Right renal cortex interstitium (tissue), 3 donors: Measurements from ENCODE around the gene MTG1. TPM values are rescaled to one million over a fixed set of nuclear protein-coding genes. Genes with fewer than 3 reads are reported as not detected.

ENCODE experiments used
- DNase-seq, 3 donors: peaks; one replicate each; pipeline ENCODE4 v3.0.0-alpha.2; 2013; ENCODE audit warnings: low read depth in 3 of 3, low spot score in 2 of 3
- polyA plus RNA-seq, 3 donors: library from polyadenylated mRNA; unstranded; fragments of 120-200 nt; gene quantifications; one replicate each; pipeline ENCODE4 v1.2.1, GENCODE V29; 2013; ENCODE audit not compliant: insufficient read length in 3 of 3

The MTG1 gene
- polyA plus RNA-seq, 3 donors: 63.4 to 66.6 (median 65.1) TPM

DNA sequence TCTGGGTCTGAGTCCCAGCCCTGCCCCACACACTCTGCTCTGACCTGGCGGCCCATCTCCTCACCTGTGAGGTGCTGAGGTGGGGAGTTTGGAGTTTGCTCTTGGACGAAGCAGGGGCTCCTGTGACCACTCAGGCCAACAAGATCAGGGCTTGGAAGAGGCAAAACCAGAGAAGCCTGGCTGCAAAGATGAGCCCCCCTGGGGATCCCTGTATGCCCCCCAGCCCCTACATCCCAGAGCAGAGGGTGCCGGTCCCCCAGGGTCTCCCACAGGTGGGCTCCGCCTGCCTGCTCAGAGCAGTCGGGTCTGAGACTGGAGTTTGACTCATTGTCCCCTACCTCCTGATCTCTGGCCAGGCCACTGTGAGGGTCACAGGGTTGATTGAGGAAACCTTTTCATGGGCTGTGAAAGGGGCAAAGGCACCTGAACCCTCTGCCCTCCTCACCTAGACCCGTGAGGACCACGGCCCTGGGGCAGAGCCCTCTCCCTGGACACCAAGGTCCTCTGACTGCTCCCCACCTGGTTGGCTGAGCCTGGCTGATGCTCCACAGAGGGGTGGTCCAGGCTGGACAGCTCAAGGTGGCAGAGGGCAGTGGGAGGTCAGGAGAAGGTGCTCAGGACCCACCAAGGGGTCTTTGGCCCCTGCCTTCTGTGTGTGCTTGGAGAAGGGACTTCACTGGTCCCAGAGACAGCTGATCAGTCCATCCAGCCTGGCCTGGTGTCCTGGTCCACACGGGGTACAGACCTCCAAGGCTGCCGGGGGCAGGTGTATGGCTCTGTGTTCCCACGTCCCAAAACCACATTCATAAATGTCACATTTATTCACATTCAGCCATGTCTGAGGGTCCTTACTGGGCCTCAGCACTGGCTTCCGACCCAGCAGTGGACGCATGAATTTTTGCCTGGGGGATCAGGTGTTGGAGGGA is 50.6 kb downstream of the MTG1 start:
- no peak for DNase-seq

DNA sequence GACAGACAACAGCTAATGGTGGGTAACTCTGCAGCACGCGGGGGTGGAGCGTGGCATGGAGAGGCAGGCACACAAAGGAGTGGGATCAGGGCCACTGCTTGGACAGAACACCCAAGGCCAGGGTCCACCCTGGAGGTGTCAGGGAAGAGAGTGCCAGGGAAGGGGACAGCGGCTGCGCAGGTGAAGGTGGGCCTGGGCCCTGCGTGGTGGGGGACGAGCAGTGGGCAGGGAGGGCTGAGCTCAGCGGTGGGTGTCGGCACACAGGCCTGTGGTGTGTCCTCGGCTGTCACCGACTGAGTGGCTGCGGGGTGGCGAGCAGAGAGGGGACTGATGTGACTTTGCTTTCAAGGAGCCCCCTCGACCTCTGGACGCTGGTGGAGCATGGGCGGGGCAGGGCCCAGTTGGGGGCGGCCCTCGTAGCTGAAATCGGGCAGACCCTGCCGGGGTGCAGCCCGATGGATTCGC is 51.3 kb downstream of the MTG1 start:
- DNase-seq: no peak

- DNase-seq: no peak
Observed at GRCh38 chr10:133445751-133446708, 52.1 kb downstream of the MTG1 start.

DNA sequence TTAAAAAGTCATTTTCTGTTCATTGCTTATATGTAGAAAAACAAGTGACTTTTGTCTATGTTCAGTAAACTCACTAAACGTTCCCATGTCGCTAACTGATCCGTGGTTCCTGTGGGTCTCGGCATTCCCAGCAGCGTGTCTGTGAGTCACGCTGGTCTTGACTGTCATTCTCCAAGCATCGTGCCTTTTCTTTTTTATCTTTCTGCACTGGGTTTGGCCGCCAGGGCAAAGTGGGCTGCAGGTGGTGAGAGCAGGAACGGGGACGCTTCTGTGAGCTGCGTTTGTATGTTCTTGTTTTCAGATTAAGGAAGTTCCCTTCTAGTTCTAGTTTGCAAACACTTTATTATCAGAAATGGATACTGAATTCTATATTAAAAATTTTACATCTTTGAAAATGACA is 53.0 kb downstream of the MTG1 start:
- DNase-seq: no peak

DNA sequence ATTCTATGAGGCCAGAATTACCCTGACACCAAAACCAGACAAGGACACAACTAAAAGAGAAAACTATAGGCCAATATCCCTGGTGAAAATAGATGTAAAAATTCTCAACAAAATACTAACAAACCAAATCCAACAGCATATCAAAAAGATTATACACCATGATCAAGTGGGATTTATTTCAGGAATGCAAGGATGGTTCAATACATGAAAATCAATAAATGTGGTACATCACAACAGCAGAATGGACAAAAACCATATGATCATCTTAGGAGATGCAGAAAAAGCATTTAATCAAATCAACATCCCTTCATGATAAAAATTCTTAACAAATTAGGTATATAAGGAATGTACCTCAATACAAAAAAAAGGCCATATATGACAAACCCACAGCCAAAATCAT is 54.2 kb downstream of the MTG1 start:
- no peak for DNase-seq

- DNase-seq: no peak
Observed at GRCh38 chr10:133451346-133451745, 57.4 kb downstream of the MTG1 start.

- DNase-seq: no peak
Observed at GRCh38 chr10:133452453-133452852, 58.5 kb downstream of the MTG1 start.

DNA sequence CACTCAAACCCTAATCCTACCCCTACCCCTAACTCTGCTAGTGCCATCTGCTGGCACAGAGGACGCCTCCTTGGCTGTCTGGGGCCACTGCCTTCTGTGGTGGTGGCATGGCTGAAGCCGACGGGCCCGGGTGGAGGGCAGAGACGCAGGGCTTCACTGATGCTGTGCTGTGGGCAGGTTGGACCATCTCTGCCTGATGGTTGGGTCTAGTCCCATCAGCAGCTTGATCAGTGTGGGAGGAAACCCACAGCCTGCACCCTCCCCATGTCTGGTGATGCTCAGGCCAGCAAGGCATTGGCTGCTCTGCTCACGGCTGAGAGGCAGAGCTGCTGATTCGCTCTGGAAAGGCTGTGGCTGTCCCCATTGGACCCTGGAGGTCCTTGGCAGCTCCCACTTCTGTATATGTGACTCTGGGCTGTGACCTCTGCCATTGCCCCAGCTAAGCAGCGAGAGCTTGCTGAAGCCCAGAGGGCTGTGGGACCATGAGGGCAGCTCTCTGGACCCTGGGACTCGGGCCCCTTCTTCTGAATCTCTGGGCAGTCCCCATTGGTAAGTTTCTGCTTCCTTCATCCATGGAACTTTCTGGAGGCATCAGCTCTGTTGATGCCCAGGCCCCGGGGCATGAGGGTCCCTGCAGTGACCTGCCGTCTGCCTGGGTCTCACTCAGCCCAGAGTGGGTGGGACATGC is 59.7 kb downstream of the MTG1 start, which contains the start of gene SCART1:
Gene SCART1, plus strand, starts transcription at position 430 of the 688 bp plus-strand sequence. Its CDS starts 53 bp downstream, at position 483.
- no peak for DNase-seq

DNA sequence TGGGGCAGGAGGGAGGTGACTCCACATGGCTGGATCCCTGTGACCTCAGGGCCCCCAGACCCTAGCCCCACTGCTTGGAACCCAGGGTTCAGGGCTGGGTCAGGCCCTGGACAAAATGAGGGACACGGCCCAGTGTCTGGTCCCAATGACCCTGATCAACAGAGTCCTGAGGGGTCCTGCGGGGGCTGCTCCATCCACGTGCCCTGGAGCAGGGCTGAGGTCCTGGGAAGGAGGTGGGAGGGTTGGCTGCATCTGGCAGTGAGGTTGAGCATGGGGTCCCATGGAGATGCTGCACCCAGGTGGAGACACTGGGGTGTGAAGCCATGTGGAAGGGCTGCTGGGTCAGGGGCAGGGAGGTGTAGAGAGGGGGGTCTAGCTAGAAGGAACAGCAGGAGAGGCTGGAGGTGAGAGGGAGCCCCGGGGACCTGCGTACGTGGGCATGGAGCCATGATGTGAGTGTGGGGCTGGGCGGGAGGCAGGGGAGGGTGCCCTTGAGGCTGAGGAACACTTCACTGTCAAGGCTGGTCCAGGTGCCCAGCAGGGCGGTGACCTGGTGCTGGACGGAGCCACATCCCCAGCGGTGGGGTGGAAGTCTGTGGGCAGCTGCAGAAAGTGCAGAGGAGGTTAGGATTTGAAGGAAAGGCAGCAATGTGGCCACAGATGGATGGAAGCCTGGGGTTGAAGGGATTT is 60.4 kb downstream of the MTG1 start:
- no peak for DNase-seq

DNA sequence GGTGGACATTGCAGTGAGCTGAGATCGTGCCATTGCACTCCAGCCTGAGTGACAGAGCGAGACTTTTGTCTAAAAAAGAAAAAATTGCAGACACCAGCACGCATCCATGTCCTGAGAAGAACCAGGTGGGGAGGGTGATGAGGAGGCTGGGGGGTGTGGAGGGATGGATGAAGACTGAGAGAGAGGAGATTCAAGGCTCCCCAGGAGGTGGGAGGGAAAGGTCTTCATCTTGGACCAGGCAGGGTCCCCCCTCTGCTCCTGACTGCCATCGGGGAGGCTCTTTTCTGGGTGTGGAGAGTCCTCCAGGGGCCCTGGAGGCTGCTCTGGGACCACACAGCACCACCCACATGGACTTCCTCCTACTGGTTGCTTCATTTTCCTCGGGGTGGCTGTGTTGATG is 61.2 kb downstream of the MTG1 start:
- no peak for DNase-seq

DNA sequence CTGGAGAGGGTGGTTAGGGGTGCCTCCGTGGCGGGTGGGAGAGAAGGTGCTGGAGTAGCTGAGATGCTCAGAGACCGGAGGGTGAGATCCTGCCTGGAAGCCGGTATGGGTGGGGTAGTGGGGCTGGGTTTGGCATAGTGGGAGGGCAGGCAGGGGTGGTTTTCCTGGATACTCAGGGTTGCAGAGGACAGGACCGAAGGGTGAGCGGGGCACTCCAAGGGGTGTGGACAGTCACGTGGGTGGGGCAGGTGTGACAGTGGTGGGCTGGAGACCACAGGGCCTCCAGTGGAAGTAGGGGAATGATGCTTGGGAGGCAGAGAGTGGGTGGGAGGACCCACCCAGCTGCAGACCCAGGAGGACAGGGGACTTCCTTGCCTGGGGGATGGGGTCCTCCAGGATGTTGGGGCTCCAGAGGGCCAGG is 61.7 kb downstream of the MTG1 start:
- no peak for DNase-seq

- no peak for DNase-seq
Observed at GRCh38 chr10:133456041-133456951, 62.3 kb downstream of the MTG1 start.

DNA sequence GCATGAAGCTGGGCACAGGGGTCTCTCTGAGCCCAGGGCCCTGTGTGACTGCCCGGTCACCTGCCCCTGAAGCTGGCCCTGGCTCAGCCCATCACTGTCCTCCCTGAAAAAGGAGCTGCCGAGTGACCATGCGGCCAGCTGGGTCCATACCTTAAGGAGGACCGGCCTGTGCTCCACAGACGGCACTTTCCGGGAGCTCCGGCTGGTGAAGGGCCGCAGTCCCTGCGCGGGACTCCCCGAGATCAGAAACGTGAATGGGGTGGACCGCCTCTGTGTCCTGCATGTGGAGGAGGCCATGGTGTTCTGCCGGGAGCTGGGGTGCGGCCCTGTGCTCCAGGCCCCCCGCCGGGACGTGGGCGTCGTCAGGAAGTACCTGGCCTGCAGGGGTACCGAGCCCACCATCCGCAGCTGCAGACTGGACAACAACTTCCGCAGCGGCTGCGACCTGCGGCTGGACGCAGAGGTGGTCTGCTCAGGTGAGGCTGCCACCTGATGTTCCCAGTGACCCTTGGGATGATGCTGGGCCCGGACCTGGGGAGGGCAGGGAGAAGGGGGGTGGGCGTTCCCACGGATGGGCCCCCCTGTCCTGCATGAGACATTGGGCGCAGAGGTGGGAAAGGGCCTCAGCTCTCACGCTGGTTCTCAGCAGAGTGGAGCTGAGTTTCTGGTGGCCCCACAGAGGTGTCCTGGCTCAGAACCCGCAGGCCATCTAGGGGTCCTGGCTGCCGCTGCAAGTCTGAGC is 63.3 kb downstream of the MTG1 start:
- no peak for DNase-seq

DNA sequence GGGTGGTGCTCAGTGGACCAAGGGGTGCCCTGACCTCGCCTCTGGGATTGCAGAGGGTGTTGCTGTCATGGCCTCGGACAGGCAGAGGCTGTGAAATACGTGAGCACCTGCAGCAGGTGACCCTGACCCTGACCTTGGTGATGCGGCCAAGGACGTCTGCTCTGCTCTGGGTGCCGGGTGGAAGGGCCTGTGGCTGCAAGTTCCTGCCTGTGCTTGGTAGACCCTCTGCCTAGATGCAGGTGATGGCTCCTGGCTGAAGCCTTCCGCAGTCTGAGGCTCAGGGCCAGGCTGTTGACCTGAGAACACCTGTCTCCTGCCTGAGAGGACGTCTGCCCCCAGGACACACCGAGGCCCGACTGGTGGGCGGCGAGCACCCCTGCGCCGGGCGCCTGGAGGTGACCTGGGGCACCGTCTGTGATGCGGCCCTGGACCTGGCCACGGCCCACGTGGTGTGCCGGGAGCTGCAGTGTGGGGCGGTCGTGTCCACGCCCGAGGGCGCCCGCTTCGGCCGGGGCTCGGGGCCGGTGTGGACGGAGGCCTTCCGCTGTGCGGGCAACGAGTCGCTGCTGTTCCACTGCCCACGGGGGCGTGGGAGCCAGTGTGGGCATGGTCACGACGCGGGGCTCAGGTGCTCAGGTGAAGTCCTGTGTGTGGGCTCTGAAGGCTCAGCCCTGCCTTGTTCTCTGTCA is 64.2 kb downstream of the MTG1 start:
- no peak for DNase-seq

GRCh38 chr10:133458710-133459453 is 64.9 kb downstream of the MTG1 start:
- no peak for DNase-seq

GRCh38 chr10:133459454-133460207 is 65.7 kb downstream of the MTG1 start:
- DNase-seq: no peak
